ENCODE data around the gene LYZL4.

The LYZL4 gene

GRCh38 chr3:42410370-42411131 lies at the start of gene LYZL4:
Gene LYZL4, minus strand, starts transcription at chr3:42410610. Its CDS starts 3,359 bp downstream, at chr3:42407251.
- DNase-seq = no peak

GRCh38 chr3:42459151-42459550 lies 48.7 kb upstream of the LYZL4 start:
- no peak for DNase-seq

- no peak for DNase-seq
These were observed 45.8 kb upstream of the LYZL4 start for GRCh38 chr3:42456211-42456610.

- DNase-seq = no peak
These were observed 41.3 kb upstream of the LYZL4 start for GRCh38 chr3:42451546-42452230.

- no peak for DNase-seq
These were observed 40.7 kb upstream of the LYZL4 start for GRCh38 chr3:42451116-42451515.

- DNase-seq = no peak
These were observed 40.2 kb upstream of the LYZL4 start for GRCh38 chr3:42450567-42450966.

GRCh38 chr3:42447481-42447880 lies 37.1 kb upstream of the LYZL4 start:
- DNase-seq = no peak

GRCh38 chr3:42446111-42447050 lies 36.0 kb upstream of the LYZL4 start:
- DNase-seq = no peak

GRCh38 chr3:42443819-42444436 lies 33.5 kb upstream of the LYZL4 start:
- peak; percentile 63 for DNase-seq

- no peak for DNase-seq
These were observed 32.9 kb upstream of the LYZL4 start for GRCh38 chr3:42443292-42443691.

GRCh38 chr3:42442640-42443039 lies 32.2 kb upstream of the LYZL4 start:
- DNase-seq = no peak

- DNase-seq = peak; percentile 43
These were observed 31.4 kb upstream of the LYZL4 start for GRCh38 chr3:42441791-42442190.

- no peak for DNase-seq
These were observed 30.5 kb upstream of the LYZL4 start for GRCh38 chr3:42440924-42441323.

GRCh38 chr3:42439261-42440115 lies 29.1 kb upstream of the LYZL4 start:
- peak; percentile 74 for DNase-seq

- peak; percentile 2 for DNase-seq
These were observed 28.3 kb upstream of the LYZL4 start for GRCh38 chr3:42438758-42439157.

GRCh38 chr3:42438193-42438592 lies 27.8 kb upstream of the LYZL4 start:
- DNase-seq = no peak

GRCh38 chr3:42434777-42435380 lies 24.5 kb upstream of the LYZL4 start:
- no peak for DNase-seq

GRCh38 chr3:42432485-42432884 lies 22.1 kb upstream of the LYZL4 start:
- no peak for DNase-seq

GRCh38 chr3:42430781-42431532 lies 20.5 kb upstream of the LYZL4 start:
- no peak for DNase-seq

GRCh38 chr3:42428830-42429229 lies 18.4 kb upstream of the LYZL4 start:
- DNase-seq = no peak

Measured in NCI-H345 (cell line).